WI38 (cell line): ENCODE data around the gene DOK5.
"Not testable (repeated sequence)": the region's sequence is repeated elsewhere in the genome, so short reads cannot be mapped to it uniquely, and the experiment has no call there.

Experiments used
- H3K4me3 ChIP-seq: 2 replicates; pipeline ENCODE4 v1.5.1; 2011; ENCODE audit warnings: low read depth, mild to moderate bottlenecking, control low read depth, low read length
- TF ChIP-seq, protein P1 (sequence below): IDR thresholded peaks from 2 replicates; pipeline ENCODE4 v1.5.1; 2012; ENCODE audit warnings: low read depth, mild to moderate bottlenecking, control low read depth, low read length

DOK5 gene

DNA sequence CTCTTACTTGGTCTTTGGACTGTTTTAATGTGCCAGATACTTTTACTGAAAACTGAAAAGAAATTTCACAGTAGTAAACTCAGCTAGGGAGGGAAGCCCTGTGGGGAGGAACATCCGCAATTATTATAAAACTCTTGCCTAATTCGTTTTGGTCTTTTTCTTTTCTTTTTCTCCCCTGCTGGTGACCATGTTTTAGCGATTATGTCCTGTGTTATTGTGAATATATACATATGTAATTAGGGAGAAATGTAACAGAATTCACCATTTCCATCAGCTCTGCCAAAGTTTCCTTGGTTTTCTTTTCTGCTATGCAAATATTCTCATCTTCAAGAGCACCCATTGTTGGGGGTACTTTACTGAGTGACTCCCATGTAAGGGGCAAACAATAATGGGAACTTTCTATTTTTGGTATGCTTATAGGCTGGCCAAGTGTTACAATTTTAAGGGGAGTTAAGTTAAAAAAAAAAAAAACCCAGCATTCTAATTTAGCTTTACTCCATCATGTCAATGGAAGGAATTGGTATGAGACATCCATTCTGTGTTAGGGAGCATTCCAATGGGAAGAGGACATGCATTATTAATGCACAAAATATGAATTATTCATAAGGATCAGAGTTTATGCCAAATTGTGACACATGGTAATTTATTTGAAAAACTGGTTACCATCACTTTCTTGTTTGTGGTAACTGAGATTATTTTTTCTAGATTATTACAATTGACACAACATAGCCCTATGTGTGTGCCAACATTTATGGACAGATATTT is 2.0 kb downstream of the DOK5 start:
- H3K4me3 ChIP-seq, result no peak overlapping the region
- TF ChIP-seq, protein P1, sequence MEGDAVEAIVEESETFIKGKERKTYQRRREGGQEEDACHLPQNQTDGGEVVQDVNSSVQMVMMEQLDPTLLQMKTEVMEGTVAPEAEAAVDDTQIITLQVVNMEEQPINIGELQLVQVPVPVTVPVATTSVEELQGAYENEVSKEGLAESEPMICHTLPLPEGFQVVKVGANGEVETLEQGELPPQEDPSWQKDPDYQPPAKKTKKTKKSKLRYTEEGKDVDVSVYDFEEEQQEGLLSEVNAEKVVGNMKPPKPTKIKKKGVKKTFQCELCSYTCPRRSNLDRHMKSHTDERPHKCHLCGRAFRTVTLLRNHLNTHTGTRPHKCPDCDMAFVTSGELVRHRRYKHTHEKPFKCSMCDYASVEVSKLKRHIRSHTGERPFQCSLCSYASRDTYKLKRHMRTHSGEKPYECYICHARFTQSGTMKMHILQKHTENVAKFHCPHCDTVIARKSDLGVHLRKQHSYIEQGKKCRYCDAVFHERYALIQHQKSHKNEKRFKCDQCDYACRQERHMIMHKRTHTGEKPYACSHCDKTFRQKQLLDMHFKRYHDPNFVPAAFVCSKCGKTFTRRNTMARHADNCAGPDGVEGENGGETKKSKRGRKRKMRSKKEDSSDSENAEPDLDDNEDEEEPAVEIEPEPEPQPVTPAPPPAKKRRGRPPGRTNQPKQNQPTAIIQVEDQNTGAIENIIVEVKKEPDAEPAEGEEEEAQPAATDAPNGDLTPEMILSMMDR, result no peak

DNA sequence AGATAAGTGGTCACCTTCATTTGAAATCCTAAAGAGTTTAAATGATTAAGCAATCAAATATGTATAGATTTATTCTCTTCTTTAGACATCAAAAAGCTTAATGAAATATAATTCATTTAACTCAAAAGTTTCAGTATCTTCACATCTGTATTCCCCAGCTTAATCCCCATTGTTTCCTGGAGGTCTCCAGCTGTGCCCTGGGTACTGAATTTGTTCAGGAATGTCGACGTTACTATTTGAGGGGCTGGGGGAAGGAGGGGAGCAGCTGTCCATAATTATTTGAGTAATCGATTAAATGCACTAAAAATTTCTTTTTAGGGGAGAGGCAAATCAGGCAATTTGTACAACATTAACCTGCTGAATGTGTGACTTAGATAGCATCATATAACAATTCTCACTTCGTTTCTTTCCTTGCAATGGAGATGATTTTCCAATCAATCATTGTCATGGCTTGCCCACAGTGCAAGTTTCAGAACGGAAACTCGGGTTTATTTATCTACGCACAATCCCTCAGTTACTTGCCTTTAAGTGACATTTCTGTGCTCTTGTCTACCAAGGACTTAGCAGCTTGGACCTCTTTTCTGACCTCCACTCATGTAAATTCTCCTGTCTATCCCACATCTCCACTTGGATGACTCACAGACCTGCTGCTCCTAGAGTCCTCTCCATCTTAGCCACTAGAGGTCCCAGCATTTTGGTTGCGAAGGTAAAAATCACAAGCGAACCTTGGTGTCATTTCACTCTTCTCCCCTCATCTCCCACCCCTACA is 3.9 kb downstream of the DOK5 start:
- TF ChIP-seq, protein P1, result no peak
- no peak overlapping the region for H3K4me3 ChIP-seq

DNA sequence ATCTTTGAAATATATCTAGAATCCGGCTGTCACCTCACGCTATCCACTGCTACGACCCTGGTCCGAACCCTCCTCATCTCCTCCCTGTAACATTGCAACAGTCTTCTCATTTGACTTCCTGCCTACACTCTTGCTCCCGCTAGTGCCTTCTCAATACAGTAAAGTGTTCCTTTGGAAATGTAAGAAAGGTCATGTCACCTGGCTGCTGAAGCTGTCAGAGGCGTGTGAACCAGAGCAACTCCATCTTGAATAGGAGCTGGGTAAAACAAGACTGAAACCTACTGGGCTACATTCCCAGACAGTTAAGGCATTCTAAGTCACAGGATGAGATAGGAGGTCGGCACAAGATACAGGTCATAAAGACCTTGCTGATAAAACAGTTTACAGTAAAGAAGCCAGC is 4.5 kb downstream of the DOK5 start:
- H3K4me3 ChIP-seq, result not testable (repeated sequence)

DNA sequence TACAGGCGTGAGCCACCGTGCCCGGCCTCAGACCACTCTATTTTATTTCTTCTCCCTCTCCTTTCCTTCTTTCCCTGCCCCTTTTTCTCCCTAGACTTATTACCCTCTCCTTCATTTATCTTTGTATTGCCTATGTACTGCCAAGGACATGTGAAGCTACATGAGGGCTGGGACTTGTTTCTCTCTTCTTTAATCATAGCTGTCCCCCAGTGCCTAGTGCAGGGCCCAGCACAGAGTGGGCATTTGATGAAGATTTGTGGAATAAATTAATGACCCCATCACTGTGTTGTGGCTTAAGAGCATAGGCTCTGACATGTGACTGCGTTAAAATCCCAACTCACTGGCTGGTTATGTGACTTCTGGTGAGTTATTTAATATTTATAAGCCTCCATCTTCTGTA is 6.0 kb downstream of the DOK5 start:
- H3K4me3 ChIP-seq, result no peak overlapping the region

DNA sequence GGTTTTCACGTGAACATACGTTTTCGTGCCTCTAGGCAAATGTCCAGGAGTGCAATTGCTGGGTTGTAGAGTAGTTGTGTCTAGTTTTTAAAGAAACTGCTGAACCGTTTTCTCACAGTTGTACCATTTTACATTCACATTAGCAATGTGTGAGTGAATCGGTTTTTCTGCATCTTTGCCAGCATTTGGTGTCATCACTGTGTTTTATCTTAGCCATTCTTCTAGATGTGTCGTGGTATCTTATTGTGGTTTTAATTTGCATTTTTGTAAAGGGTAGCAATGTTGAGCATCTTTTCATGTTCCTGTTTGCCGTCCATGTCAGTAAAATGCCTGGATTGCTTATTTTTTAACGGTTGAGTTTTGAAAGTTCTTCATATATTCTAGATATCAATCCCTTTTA is 10.2 kb downstream of the DOK5 start:
- H3K4me3 ChIP-seq, result no peak overlapping the region
- TF ChIP-seq, protein P1, result no peak

More for the DNA sequence above, 6.0 kb downstream of the DOK5 start:
- TF ChIP-seq, protein P1, result no peak

DNA sequence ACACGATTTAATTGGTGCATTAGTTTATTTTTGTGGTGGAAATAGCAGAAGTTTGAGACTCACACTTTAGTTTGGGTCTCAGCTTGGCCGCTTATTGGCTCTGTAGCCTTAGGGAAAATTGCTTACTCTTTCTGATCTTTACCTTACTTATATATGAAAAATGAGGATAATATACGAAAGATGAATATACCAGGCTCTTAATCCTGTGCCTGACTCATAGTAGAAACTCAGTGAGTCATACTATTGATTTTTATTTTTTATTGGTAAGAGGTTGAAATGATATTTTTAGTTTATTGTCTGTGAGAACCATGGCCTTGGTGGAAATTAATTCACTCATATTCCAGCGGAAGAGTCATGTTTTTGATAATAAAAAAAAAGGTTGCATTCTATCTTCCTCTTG is 11.2 kb downstream of the DOK5 start:
- H3K4me3 ChIP-seq, result no peak overlapping the region
- TF ChIP-seq, protein P1, result no peak

DNA sequence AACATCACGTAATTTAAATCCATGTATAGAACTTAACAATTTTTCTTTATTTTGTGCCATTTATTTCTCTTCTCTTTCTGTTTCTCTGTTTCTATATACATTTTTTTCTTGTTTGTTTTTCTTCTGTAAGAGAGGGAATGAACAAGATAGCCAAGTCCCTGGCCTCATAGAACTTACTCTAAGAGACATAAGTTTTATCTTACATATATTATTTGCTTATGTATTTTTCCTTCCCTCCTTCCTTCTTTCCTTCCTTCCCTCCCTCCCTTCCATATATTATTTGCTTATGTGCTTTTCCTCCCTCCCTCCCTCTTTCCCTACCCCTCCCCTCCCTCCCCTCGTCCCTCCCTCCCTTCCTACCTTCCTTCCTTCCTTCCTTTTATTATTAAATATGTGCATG is 13.0 kb downstream of the DOK5 start:
- TF ChIP-seq, protein P1, result no peak

More for the DNA sequence above, 13.0 kb downstream of the DOK5 start:
- no peak overlapping the region for H3K4me3 ChIP-seq
